OCI-M2 (cell line): Measurements from ENCODE around the gene PPP1R15B.

Experiments
- DNase-seq: peaks from one replicate; lab custom pipeline; 2025; ENCODE audit not compliant: unreplicated experiment; lab: John Stamatoyannopoulos, UW

Gene PPP1R15B

DNA sequence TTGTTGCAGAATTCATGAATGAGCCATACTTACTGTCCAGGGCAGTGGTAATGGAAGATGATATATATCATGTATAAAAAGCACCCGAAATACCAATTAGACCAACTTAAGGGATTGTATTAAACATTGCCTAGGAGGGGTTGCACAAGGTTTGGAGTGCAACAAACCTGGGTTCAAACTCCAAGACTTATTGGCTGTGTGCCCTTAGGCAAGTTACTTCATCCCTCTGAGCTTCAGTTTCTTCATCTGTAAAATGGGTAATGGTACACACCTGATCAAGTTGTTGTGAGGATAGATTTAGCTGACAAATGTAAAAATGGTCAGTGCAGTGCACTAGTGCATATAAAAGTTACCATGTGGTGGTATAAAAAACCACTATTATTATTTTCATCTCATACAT, 9.8 kb upstream of the PPP1R15B start:
- DNase-seq = no peak

GRCh38 chr1:204420039-204421004, 8.7 kb upstream of the PPP1R15B start:
- no peak for DNase-seq

DNA sequence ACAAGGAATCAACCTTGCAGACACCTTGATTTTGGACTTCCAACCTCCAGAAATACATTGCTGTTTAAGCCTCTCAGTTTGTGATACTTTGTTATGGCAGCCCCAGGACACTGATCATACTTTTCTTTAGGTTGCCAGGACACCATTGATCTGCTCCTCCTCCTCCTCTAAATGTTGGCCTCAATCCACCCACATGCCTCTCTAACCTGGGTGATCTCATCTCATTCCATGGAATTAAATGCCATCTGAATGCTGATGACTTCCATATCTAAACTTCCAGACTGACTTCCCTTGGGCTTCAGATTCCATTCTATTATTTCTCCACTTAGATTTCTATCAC, 7.4 kb upstream of the PPP1R15B start:
- no peak for DNase-seq

GRCh38 chr1:204418174-204419063, 6.8 kb upstream of the PPP1R15B start:
- no peak for DNase-seq

DNA sequence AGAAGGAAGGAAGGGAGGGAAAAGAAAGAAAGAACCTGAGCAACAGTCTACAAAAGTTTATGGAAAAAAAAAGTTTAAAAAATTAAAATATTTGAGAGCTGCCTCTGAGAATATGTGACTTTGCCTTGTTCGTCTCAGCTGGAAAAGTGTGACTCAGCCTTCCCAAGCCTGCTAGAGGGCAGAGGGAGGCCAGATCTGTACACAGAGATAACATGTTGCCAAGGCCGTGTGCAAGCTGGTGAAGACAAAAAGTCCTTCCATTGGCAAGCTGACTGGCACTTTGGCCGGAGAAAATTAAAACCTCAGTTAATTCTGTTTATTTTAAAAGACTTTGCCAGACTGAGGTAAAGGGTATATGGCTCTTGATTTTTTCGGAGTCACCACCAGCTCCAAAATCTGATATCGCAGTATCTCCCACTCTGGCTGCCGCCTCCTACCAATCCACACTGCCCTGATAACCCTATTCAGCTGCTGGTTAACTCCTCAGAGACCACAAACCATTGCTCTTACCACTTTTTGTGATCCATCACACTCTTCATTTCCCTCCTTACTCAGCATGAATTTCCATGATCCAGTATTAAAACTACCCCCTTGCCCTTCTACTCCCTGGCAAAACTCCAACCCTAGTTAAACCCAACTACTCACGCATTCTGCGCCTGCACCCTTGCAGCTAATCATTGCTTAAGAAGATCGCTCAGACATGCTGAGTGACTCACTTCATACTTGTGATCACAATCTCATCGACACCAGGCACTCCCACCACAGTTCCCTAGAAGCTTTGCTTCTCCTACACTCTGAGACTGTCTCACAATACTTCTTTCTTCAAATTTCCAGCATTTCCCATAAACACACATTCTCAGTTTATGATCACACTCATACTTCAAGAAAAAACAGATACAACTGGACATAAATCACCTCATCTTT, 5.7 kb upstream of the PPP1R15B start:
- no peak for DNase-seq

DNA sequence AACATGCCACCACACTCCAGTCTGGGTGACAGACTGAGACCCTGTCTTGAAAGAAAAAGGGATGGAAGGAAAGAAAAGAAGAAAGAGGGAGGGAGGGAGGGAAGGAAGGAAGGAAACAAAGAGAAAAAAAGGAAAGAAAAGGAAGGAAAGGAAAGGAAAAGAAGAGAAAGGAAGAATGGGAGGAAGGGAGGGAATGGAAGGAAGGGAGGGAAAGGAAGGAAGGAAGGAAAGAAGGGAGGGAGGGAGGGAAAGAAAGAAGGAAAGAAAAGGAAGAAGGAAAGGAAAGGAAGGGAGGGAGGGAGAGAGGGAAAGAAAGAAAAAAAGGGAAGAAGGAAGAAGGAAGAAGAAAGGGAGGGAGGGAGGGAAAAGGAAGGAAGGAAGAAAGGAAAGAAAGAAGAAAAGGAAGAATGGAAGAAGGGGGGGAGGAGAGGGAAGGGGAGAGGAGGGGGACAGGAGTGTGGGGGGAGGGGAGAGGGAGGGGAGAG, 5.0 kb upstream of the PPP1R15B start:
- no peak for DNase-seq

- DNase-seq = no peak
Observed at GRCh38 chr1:204415351-204415750, 3.7 kb upstream of the PPP1R15B start.

GRCh38 chr1:204414016-204414415, 2.4 kb upstream of the PPP1R15B start:
- no peak for DNase-seq

DNA sequence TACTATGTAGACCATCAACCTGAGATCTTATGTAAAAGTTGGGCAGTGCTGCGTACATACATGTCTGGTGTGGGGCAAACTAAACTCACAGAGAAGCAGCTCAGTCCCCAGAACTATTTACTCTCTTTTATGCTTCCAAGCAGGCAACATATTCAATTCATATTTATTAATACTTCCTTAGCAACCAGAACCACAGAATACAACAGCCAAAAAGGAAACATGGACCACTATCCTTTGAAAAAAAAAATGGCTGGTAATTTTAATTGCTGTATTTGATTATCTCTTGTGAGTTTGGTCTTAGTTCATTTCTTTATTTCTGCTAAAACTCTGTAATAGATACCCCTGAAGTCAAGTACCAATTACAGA, 1.5 kb upstream of the PPP1R15B start:
- DNase-seq = no peak

GRCh38 chr1:204410688-204411450, 748 bp downstream of the PPP1R15B start:
- DNase-seq = no peak

GRCh38 chr1:204409836-204410687, 1.6 kb downstream of the PPP1R15B start:
- no peak for DNase-seq

GRCh38 chr1:204409123-204409522, 2.5 kb downstream of the PPP1R15B start:
- DNase-seq = no peak

DNA sequence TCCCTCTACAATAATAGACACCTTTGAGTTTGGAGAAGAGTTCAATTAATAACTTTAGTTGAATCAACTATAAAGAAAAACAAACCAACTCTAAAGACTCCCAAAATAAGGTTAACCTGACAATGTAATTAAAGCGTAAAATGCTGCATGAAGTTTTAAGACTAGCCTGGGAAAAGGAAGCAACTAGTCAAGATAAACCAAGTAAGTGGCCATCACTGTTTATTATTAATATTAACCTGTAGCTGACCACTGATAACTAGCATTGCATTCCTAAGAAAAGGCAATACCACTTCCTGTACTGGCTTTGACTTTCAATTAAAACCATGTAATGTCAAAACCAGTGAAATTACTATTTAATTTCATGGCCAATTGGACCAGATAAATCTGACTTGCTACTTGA, 3.0 kb downstream of the PPP1R15B start:
- no peak for DNase-seq

DNA sequence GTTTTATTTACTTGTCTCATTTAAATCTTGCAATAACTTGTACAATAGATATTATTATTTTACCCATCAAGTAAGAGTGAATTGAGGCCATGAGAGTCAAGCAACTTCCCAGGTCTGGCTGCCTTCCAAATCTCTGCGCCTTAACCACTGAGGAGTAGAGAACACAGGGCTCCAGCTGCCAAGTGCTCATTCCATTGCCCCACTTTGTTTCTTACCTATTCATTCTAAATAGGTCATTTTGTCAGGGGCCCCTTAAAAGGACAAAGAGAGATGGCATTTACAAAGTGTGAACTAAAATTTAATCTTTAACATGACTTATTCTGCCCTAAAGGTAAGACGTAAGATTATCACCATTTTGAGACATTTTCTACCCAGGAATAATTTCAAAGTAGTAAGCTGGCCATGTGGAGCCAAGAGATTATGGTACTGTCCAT, 3.5 kb downstream of the PPP1R15B start:
- DNase-seq = no peak

GRCh38 chr1:204407295-204407971, 4.2 kb downstream of the PPP1R15B start:
- DNase-seq = no peak

- DNase-seq = no peak
Observed at GRCh38 chr1:204406621-204407020, 5.0 kb downstream of the PPP1R15B start.

GRCh38 chr1:204405988-204406387, 5.6 kb downstream of the PPP1R15B start:
- no peak for DNase-seq

DNA sequence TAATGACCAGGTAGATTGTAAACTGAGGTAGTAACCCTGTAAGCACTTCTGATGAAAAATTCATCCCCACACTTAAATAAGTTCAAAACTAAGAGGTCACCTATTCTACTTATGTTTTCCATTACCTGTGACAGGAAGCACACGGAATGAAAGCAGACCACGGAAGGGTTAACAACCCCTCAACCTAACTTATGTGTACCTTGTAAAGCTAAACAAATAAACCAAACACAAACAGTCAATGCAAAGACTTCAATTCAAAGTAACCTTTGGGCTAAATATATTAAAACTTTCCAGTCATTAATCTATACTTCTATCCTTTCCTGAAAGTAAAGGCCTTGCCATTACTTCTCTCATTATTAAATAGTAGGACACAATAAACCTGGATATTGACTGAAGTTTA, 7.0 kb downstream of the PPP1R15B start:
- DNase-seq = no peak

DNA sequence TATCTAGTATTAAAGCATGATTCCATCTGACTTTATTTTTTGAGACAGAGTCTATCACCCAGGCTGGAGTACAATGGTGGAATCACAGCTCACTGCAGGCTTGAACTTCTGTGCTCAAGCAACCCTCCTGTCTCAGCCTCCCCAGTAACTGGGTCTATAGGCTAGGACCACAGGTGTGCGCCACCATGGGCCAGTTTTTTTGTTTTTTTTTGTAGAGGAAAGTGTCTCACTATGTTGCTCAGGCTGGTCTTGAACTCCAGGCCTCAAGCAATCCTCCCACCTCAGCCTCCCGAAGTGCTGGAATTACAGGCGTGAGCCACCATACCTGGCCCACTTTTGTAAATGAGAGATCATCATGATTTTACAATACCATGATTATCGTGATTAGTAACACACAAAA, 9.2 kb downstream of the PPP1R15B start:
- DNase-seq = no peak
